GM19240 (cell line): Measurements from ENCODE around the gene KCNK4.

Experiments used
- DNase-seq: peaks from one replicate; pipeline ENCODE4 v3.0.0; 2011; ENCODE audit warnings: low spot score; ENCODE audit not compliant: insufficient read length

The KCNK4 gene

GRCh38 chr11:64343767-64344559, 52.9 kb downstream of the KCNK4 start:
- DNase-seq = no peak

- no peak for DNase-seq
These were observed 53.7 kb downstream of the KCNK4 start for GRCh38 chr11:64344787-64345186.

- no peak for DNase-seq
These were observed 56.2 kb downstream of the KCNK4 start for GRCh38 chr11:64347193-64347867.

- DNase-seq = no peak
These were observed 57.4 kb downstream of the KCNK4 start for GRCh38 chr11:64348383-64349024.

- DNase-seq = no peak
These were observed 57.9 kb downstream of the KCNK4 start for GRCh38 chr11:64349025-64349387.

- DNase-seq = no peak
These were observed 58.3 kb downstream of the KCNK4 start for GRCh38 chr11:64349404-64349803.
